Metanephros (tissue), 2 donors: ENCODE data around the gene PYROXD2. TPM values are rescaled to one million over a fixed set of nuclear protein-coding genes. Genes with fewer than 3 reads are reported as not detected.

Experiments
- small RNA-seq: library from RNA; depleted of rRNA; stranded (forward); fragments of <200 nt; gene quantifications from one replicate; pipeline ENCODE3, GENCODE V24; 2014; ENCODE audit warnings: low replicate concordance
- total RNA-seq: library from RNA; depleted of rRNA; stranded (reverse); fragments of >200 nt; gene quantifications from one replicate; pipeline ENCODE4 v1.2.3, GENCODE V29; 2014

PYROXD2 gene
- total RNA-seq: 17.6 TPM

GRCh38 chr10:98414932-98415730 is at the start of gene PYROXD2:
Gene PYROXD2 (minus strand): TSS chr10:98415182. CDS start chr10:98415135, 47 bp downstream.

GRCh38 chr10:98446661-98447221 is 31.8 kb upstream of the PYROXD2 start, which contains the start of gene HPS1:
Gene HPS1 (minus strand): TSS chr10:98446935. CDS start chr10:98443240, 3,695 bp downstream.

Small RNAs within 50 kb of the gene (small RNA-seq; reads per million reads assigned to genes)
- gene MIR4685: not detected

Other genes starting within 250 kb of the PYROXD2 start
- 5.0 TPM for gene LOXL4, start 147.0 kb downstream of the PYROXD2 start, total RNA-seq
- 29.5 TPM for gene HPS1, start 31.8 kb upstream of the PYROXD2 start, total RNA-seq